Neural progenitor cell (in vitro differentiated cells): Measurements from ENCODE around the gene KRT26. TPM values are rescaled to one million over a fixed set of nuclear protein-coding genes. Genes with fewer than 3 reads are reported as not detected.
A peak's percentile ranks its signal among the peaks of the same experiment; 100 is the strongest.

ENCODE experiments used
- DNase-seq: peaks from one replicate; pipeline ENCODE4 v3.0.0-alpha.2; 2016; ENCODE audit warnings: low spot score
- H2AFZ ChIP-seq: fragments of 200-600 bp; sonication (generic); replicated peaks from 2 replicates; pipeline ENCODE4 v1.6.1; 2016; ENCODE audit warnings: antibody characterized with exemption
- H3F3A ChIP-seq: fragments of 200-600 bp; sonication (generic); 2 replicates; pipeline ENCODE4 v1.6.1; 2016; ENCODE audit warnings: antibody characterized with exemption, low read depth
- H3K27ac ChIP-seq: fragments of 200-600 bp; sonication (generic); 2 replicates; pipeline ENCODE4 v1.5.1; 2016; ENCODE audit warnings: mild to moderate bottlenecking
- H3K27me3 ChIP-seq: fragments of 200-600 bp; sonication (generic); 2 replicates; pipeline ENCODE4 v1.6.1; 2016; ENCODE audit warnings: mild to moderate bottlenecking, moderate library complexity
- H3K36me3 ChIP-seq: fragments of 200-600 bp; sonication (generic); 2 replicates; pipeline ENCODE4 v1.5.1; 2016
- H3K4me1 ChIP-seq: fragments of 200-600 bp; sonication (generic); 2 replicates; pipeline ENCODE4 v1.6.1; 2016; ENCODE audit warnings: mixed run types
- H3K4me2 ChIP-seq: fragments of 200-600 bp; sonication (generic); 2 replicates; pipeline ENCODE4 v1.6.1; 2016
- H3K4me3 ChIP-seq: fragments of 200-600 bp; sonication (generic); 2 replicates; pipeline ENCODE4 v1.5.1; 2016
- H3K79me2 ChIP-seq: fragments of 200-600 bp; sonication (generic); 2 replicates; pipeline ENCODE4 v1.6.1; 2016; ENCODE audit warnings: low read depth
- H3K9ac ChIP-seq: fragments of 200-600 bp; sonication (generic); 2 replicates; pipeline ENCODE4 v1.6.1; 2016
- H3K9me3 ChIP-seq: fragments of 200-600 bp; sonication (generic); 2 replicates; pipeline ENCODE4 v1.5.1; 2016; ENCODE audit warnings: low read depth
- H4K20me1 ChIP-seq: fragments of 200-600 bp; sonication (generic); 2 replicates; pipeline ENCODE4 v1.6.1; 2016; ENCODE audit warnings: low read depth
- H3K27ac Mint-ChIP-seq: 3 replicates; pipeline ENCODE4 v1.8.0; 2021; ENCODE audit warnings: mixed read lengths
- H3K27me3 Mint-ChIP-seq: 2 replicates; pipeline ENCODE4 v1.8.0; 2022; ENCODE audit warnings: low read depth, mild to moderate bottlenecking, inconsistent platforms, moderate library complexity, mixed read lengths; ENCODE audit not compliant: insufficient read depth
- H3K36me3 Mint-ChIP-seq: 3 replicates; pipeline ENCODE4 v1.8.0; 2021; ENCODE audit warnings: mixed read lengths
- H3K4me1 Mint-ChIP-seq: 3 replicates; pipeline ENCODE4 v1.8.0; 2021; ENCODE audit warnings: mixed read lengths
- H3K4me3 Mint-ChIP-seq: 3 replicates; pipeline ENCODE4 v1.8.0; 2021; ENCODE audit warnings: mild to moderate bottlenecking, moderate library complexity, mixed read lengths
- H3K9me3 Mint-ChIP-seq: 3 replicates; pipeline ENCODE4 v1.8.0; 2020; ENCODE audit warnings: mixed read lengths
- EZH2 ChIP-seq: fragments of 200-600 bp; sonication (generic); IDR thresholded peaks from 2 replicates; pipeline ENCODE4 v1.6.1; 2017; ENCODE audit warnings: antibody characterized with exemption, mild to moderate bottlenecking, moderate library complexity
- EZH2phosphoT487 ChIP-seq: fragments of 200-600 bp; sonication (generic); IDR thresholded peaks from 2 replicates; pipeline ENCODE4 v1.6.1; 2017; ENCODE audit warnings: antibody characterized with exemption
- total RNA-seq: library from RNA; depleted of rRNA; stranded (reverse); fragments of >200 nt; gene quantifications from 2 replicates; pipeline ENCODE4 v1.2.3, GENCODE V29; 2015; ENCODE audit warnings: low replicate concordance
- TF ChIP-seq, protein P1 (sequence below): fragments of 200-600 bp; sonication (generic); IDR thresholded peaks from 2 replicates; pipeline ENCODE4 v1.5.1; 2017; ENCODE audit warnings: antibody characterized with exemption, mild to moderate bottlenecking

Gene KRT26
- total RNA-seq, 1 donor from 2014 or later = not detected

DNA sequence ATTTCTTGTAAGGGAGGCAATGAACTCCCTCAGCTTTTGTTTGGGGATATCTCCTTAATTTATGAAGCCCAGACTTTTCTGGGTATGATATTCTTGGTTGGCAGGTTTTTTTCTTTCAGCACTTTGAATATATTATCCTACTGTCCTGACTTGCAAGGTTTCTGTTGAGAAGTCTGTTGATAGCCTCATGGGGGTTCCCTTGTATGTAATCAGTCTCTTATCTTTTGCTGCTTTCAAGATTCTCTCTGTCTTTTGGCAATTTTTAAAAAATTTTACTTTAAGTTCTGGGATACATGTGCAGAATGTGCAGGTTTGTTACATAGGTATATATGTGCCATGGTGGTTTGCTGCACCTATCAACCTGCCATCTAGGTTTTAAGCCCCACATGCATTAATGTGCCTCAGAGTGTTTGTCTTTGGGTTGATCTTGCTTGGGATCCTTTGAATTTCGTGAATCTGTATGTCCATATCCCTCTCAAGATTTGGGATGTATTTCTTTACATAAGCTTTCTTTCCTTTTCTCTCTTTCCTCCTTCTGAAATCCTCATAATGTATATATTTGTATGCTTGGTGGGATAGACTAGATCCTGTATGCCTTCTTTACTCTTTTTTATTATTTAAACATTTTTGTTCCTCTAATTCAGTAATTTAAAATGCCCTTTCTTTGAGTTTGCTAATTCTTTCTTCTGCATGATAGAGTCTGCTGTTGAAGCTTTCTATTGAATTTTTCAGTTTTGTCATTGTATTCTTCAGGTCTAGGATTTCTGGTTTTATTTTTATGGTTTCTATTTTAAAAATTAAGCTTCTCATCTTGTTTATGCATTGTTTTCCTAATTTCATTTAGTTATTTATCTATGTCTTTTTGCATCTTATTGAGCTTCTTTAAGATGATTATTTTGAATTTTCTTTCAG is 11.6 kb downstream of the KRT26 start:
- no peak overlapping the region for H2AFZ ChIP-seq
- no peaks in the 10 kb centered on the region for H3K79me2 ChIP-seq
- H3K4me3 Mint-ChIP-seq = no peak overlapping the region
- no peaks in the 10 kb centered on the region for H3F3A ChIP-seq
- no peak overlapping the region for H3K27ac Mint-ChIP-seq
- no peaks in the 10 kb centered on the region for H3K4me1 ChIP-seq
- no peaks in the 10 kb centered on the region for H3K27me3 ChIP-seq
- H3K4me1 Mint-ChIP-seq = no peaks in the 10 kb centered on the region
- H3K9me3 ChIP-seq = peaks cover 20% of the 10 kb centered on the region
- H3K9ac ChIP-seq = no peak overlapping the region
- peaks cover 32% of the 10 kb centered on the region for H3K9me3 Mint-ChIP-seq
- no peak overlapping the region for H3K27ac ChIP-seq
- no peak overlapping the region for H3K4me2 ChIP-seq
- no peaks in the 10 kb centered on the region for H3K36me3 Mint-ChIP-seq
- no peak for TF ChIP-seq EZH2
- TF ChIP-seq EZH2phosphoT487 = no peak
- DNase-seq = no peak
- H3K36me3 ChIP-seq = no peaks in the 10 kb centered on the region
- no peaks in the 10 kb centered on the region for H4K20me1 ChIP-seq
- no peak overlapping the region for H3K4me3 ChIP-seq
- no peaks in the 10 kb centered on the region for H3K27me3 Mint-ChIP-seq

DNA sequence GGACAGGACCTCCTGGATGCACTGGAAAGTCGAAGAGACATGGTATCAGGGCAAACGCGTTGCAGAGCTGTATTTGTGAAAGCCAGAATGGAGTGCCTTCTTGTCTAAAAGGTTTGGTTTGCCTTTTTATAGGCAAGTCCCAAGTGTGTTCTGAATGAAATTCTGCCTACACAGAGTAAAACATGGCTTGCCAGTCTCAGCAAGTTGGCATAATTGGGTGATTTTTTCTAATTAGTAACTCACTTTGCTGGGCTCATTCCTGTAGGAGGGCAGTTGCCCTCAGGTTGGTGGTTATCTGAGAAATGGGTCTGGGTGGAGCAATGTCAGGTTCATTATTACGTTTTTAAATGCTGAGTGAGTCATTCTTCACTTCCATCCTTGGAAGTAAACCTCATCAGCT is 16.8 kb downstream of the KRT26 start, which contains the start of gene KRT25:
Gene KRT25 (minus strand): TSS at position 101 of the 400 bp plus-strand sequence. CDS start 60 bp downstream, at position 41.
- H3K36me3 Mint-ChIP-seq = no peaks in the 10 kb centered on the region
- H3K79me2 ChIP-seq = no peaks in the 10 kb centered on the region
- no peaks in the 10 kb centered on the region for H4K20me1 ChIP-seq
- no peaks in the 10 kb centered on the region for H3F3A ChIP-seq
- DNase-seq = no peak
- H2AFZ ChIP-seq = peak within 1 kb of the TSS; percentile 34
- H3K9ac ChIP-seq = no peak within 1 kb of the TSS
- TF ChIP-seq EZH2phosphoT487 (no peak), EZH2 (no peak)
- TF ChIP-seq, protein P1, sequence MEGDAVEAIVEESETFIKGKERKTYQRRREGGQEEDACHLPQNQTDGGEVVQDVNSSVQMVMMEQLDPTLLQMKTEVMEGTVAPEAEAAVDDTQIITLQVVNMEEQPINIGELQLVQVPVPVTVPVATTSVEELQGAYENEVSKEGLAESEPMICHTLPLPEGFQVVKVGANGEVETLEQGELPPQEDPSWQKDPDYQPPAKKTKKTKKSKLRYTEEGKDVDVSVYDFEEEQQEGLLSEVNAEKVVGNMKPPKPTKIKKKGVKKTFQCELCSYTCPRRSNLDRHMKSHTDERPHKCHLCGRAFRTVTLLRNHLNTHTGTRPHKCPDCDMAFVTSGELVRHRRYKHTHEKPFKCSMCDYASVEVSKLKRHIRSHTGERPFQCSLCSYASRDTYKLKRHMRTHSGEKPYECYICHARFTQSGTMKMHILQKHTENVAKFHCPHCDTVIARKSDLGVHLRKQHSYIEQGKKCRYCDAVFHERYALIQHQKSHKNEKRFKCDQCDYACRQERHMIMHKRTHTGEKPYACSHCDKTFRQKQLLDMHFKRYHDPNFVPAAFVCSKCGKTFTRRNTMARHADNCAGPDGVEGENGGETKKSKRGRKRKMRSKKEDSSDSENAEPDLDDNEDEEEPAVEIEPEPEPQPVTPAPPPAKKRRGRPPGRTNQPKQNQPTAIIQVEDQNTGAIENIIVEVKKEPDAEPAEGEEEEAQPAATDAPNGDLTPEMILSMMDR = no peak
- no peaks in the 10 kb centered on the region for H3K36me3 ChIP-seq
- no peaks in the 10 kb centered on the region for H3K4me1 ChIP-seq
- H3K27ac Mint-ChIP-seq = no peak within 1 kb of the TSS
- no peak within 1 kb of the TSS for H3K27ac ChIP-seq
- H3K4me2 ChIP-seq = no peak within 1 kb of the TSS
- no peak within 1 kb of the TSS for H3K4me3 Mint-ChIP-seq
- H3K27me3 ChIP-seq = peaks cover 3% of the 10 kb centered on the region
- peaks cover 13% of the 10 kb centered on the region for H3K9me3 ChIP-seq
- peaks cover 8% of the 10 kb centered on the region for H3K9me3 Mint-ChIP-seq
- H3K4me1 Mint-ChIP-seq = no peaks in the 10 kb centered on the region
- H3K27me3 Mint-ChIP-seq = peaks cover 2% of the 10 kb centered on the region
- no peak within 1 kb of the TSS for H3K4me3 ChIP-seq

DNA sequence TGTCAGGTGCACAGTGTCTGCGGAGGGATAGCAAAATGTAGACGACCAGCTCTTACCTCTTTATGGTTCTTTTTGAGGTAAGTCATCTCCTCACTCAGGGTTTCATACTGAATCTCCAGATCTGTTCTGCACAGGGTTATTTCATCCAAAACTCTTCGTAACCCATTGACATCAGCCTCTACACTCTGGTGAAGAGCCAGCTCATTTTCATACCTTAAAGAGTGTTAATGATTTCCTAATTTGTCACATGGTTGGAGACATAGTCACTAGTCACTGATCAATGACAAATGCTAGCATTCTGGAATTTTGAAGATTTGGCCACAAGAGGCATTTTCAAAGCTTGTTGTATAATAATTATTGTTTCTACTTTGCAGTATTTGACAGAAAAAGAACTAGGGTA is 18.2 kb downstream of the KRT26 start:
- DNase-seq = no peak
- Mint-ChIP-seq H3K36me3 (no peaks in the 10 kb centered on the region), H3K4me3 (no peak overlapping the region), H3K27me3 (peaks cover 2% of the 10 kb centered on the region), H3K27ac (no peak overlapping the region), H3K9me3 (no peaks in the 10 kb centered on the region), H3K4me1 (no peaks in the 10 kb centered on the region)
- no peak for TF ChIP-seq EZH2
- TF ChIP-seq EZH2phosphoT487 = no peak
- TF ChIP-seq, protein P1 = no peak
- Histone ChIP-seq H4K20me1 (no peaks in the 10 kb centered on the region), H3F3A (no peaks in the 10 kb centered on the region), H3K4me1 (no peaks in the 10 kb centered on the region), H3K27ac (no peak overlapping the region), H3K4me2 (no peak overlapping the region), H3K27me3 (peaks cover 8% of the 10 kb centered on the region), H3K36me3 (no peaks in the 10 kb centered on the region), H3K9ac (no peak overlapping the region), H3K9me3 (peaks cover 6% of the 10 kb centered on the region), H2AFZ (no peak overlapping the region), H3K79me2 (no peaks in the 10 kb centered on the region), H3K4me3 (no peak overlapping the region)

DNA sequence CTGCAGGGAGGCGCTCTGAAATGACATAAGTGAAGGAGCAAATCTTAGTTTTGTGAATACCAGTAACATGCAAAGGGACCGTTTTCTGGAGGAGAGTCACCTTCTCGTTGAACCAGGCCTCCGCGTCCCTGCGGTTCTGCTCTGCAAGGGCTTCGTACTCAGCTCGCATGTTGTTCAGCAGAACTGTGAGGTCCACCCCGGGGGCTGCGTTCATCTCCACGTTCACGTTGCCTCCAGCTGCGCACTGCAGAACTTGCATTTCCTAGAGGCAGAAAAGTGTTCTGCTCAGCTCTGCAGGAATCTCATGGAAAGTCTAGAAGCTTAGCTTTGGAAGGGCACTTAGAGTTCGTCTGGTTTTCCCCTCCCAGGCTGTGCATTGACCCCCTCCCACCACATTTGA is 20.9 kb downstream of the KRT26 start:
- H3K4me1 Mint-ChIP-seq = no peaks in the 10 kb centered on the region
- Histone ChIP-seq H3K4me3 (no peak overlapping the region), H3K36me3 (no peaks in the 10 kb centered on the region), H3K4me1 (no peaks in the 10 kb centered on the region), H3K9me3 (no peaks in the 10 kb centered on the region), H3K9ac (no peak overlapping the region), H3K4me2 (no peak overlapping the region), H4K20me1 (no peaks in the 10 kb centered on the region), H3F3A (no peaks in the 10 kb centered on the region), H3K79me2 (no peaks in the 10 kb centered on the region), H2AFZ (no peak overlapping the region), H3K27me3 (peaks cover 8% of the 10 kb centered on the region), H3K27ac (no peak overlapping the region)
- H3K36me3 Mint-ChIP-seq = no peaks in the 10 kb centered on the region
- TF ChIP-seq, protein P1 = no peak
- TF ChIP-seq EZH2phosphoT487 (no peak), EZH2 (no peak)
- no peaks in the 10 kb centered on the region for H3K9me3 Mint-ChIP-seq
- no peak overlapping the region for H3K27ac Mint-ChIP-seq
- H3K27me3 Mint-ChIP-seq = peaks cover 2% of the 10 kb centered on the region
- DNase-seq = no peak
- H3K4me3 Mint-ChIP-seq = no peak overlapping the region
